Fibroblast of lung (primary cell): Measurements from ENCODE around the gene MYL12B. TPM values are rescaled to one million over a fixed set of nuclear protein-coding genes. Genes with fewer than 3 reads are reported as not detected.

Experiments
- DNase-seq, 2 donors: peaks; one replicate each; pipeline versions ENCODE4 v3.0.0 to v3.0.0-alpha.2; 2010; ENCODE audit warnings: low read depth in 2 of 2
- H2AFZ ChIP-seq: 2 replicates; pipeline ENCODE4 v1.5.1; 2012; ENCODE audit warnings: low read length, control low read depth, inconsistent platforms
- H3K27ac ChIP-seq: 2 replicates; pipeline ENCODE4 v1.5.1; 2011; ENCODE audit warnings: low read length, control low read depth; ENCODE audit not compliant: insufficient read depth
- H3K27me3 ChIP-seq: 2 replicates; pipeline ENCODE4 v1.5.1; 2011; ENCODE audit warnings: mild to moderate bottlenecking, low read length; ENCODE audit not compliant: control insufficient read depth, insufficient read depth
- H3K36me3 ChIP-seq: 2 replicates; pipeline ENCODE4 v1.5.1; 2011; ENCODE audit warnings: low read length; ENCODE audit not compliant: control insufficient read depth, insufficient read depth
- H3K4me1 ChIP-seq: 2 replicates; pipeline ENCODE4 v1.5.1; 2011; ENCODE audit warnings: low read length; ENCODE audit not compliant: control insufficient read depth, insufficient read depth; ENCODE audit errors: extremely low read depth
- H3K4me2 ChIP-seq: 2 replicates; pipeline ENCODE4 v1.5.1; 2011; ENCODE audit warnings: low read length, control low read depth; ENCODE audit not compliant: insufficient read depth; ENCODE audit errors: extremely low read depth
- H3K4me3 ChIP-seq, 4 experiments: fragments of 200-600 bp in 1 of 4; sonication (generic) in 1 of 4; replicated peaks in 1 of 4; 2 replicates each; pipeline ENCODE4 v1.5.1; 2011 to 2016; ENCODE audit warnings: low read length in 4 of 4, low read depth in 3 of 4, mild to moderate bottlenecking in 3 of 4, control low read depth in 2 of 4, inconsistent platforms in 1 of 4, mixed read lengths in 1 of 4; ENCODE audit not compliant: insufficient read depth in 1 of 4; ENCODE audit errors: control extremely low read depth in 1 of 4
- H3K79me2 ChIP-seq: 2 replicates; pipeline ENCODE4 v1.5.1; 2012; ENCODE audit warnings: mild to moderate bottlenecking, low read length, inconsistent platforms; ENCODE audit not compliant: control insufficient read depth, insufficient read depth
- H3K9ac ChIP-seq: 2 replicates; pipeline ENCODE4 v1.5.1; 2011; ENCODE audit warnings: mild to moderate bottlenecking, low read length, control low read depth; ENCODE audit not compliant: insufficient read depth
- H3K9me3 ChIP-seq: 2 replicates; pipeline ENCODE4 v1.5.1; 2012; ENCODE audit warnings: low read depth, low read length; ENCODE audit not compliant: control insufficient read depth, insufficient read depth
- H4K20me1 ChIP-seq: 2 replicates; pipeline ENCODE4 v1.5.1; 2011; ENCODE audit warnings: low read length; ENCODE audit not compliant: control insufficient read depth, insufficient read depth; ENCODE audit errors: extremely low read depth
- CTCF ChIP-seq, 2 donors: IDR thresholded peaks in 1 of 2; conservative IDR thresholded peaks in 1 of 2; 1 replicate in 1 of 2; 2 replicates in 1 of 2; pipeline ENCODE4 v1.5.1; 2011 to 2012; ENCODE audit warnings: low read length in 2 of 2, control low read depth in 1 of 2, inconsistent platforms in 1 of 2, low read depth in 1 of 2, mild to moderate bottlenecking in 1 of 2
- EZH2 ChIP-seq: IDR thresholded peaks from 2 replicates; pipeline ENCODE4 v1.5.1; 2012; ENCODE audit warnings: low read length, control low read depth, mild to moderate bottlenecking; ENCODE audit errors: missing control alignments
- polyA plus RNA-seq, 2 donors: library from polyadenylated mRNA; depleted of rRNA in 1 of 2; stranded (reverse) in 1 of 2; unstranded in 1 of 2; fragments of >200 nt; gene quantifications; 2 replicates each; pipeline ENCODE4 v1.2.1, GENCODE V29; 2011 to 2012; ENCODE audit warnings: missing spikeins in 1 of 2
- total RNA-seq: library from RNA; depleted of rRNA; stranded (reverse); fragments of >200 nt; gene quantifications from 2 replicates; pipeline ENCODE4 v1.2.1, GENCODE V29; 2014

MYL12B gene
- total and polyA plus RNA-seq, 2 donors (not counting 1 experiment from before 2014, with no cell fraction given), result 473 to 1,122 TPM

GRCh38 chr18:3235846-3236245, 26.1 kb upstream of the MYL12B start:
- DNase-seq, result no peak
- H3K9ac ChIP-seq, result no peak overlapping the region

GRCh38 chr18:3236470-3236869, 25.5 kb upstream of the MYL12B start:
- H3K4me1 ChIP-seq, result no peaks in the 10 kb centered on the region
- TF ChIP-seq EZH2 (no peak), CTCF (conservative IDR thresholded peaks at IDR 0.05 in 1 of 2, IDR thresholded peaks at IDR 0.05 in 1 of 2; ENCODE audit: low read depth in 1 of 2, low read length in 2 of 2) (no peak)
- DNase-seq, result no peak

More at GRCh38 chr18:3235846-3236245, 26.1 kb upstream of the MYL12B start:
- Histone ChIP-seq H3K36me3 (no peaks in the 10 kb centered on the region), H2AFZ (no peak overlapping the region), H3K27ac (no peak overlapping the region), H4K20me1 (no peaks in the 10 kb centered on the region), H3K79me2 (no peaks in the 10 kb centered on the region), H3K27me3 (no peaks in the 10 kb centered on the region), H3K4me3 (no peak overlapping the region), H3K9me3 (no peaks in the 10 kb centered on the region), H3K4me2 (no peak overlapping the region), H3K4me1 (no peaks in the 10 kb centered on the region)
- TF ChIP-seq EZH2 (no peak), CTCF (conservative IDR thresholded peaks at IDR 0.05 in 1 of 2, IDR thresholded peaks at IDR 0.05 in 1 of 2; ENCODE audit: low read depth in 1 of 2, low read length in 2 of 2) (no peak)

GRCh38 chr18:3238742-3239141, 23.2 kb upstream of the MYL12B start:
- H3K4me2 ChIP-seq, result no peak overlapping the region
- H3K9ac ChIP-seq, result no peak overlapping the region
- no peaks in the 10 kb centered on the region for H4K20me1 ChIP-seq
- no peak for DNase-seq
- H3K36me3 ChIP-seq, result no peaks in the 10 kb centered on the region
- TF ChIP-seq CTCF (conservative IDR thresholded peaks at IDR 0.05 in 1 of 2, IDR thresholded peaks at IDR 0.05 in 1 of 2; ENCODE audit: low read depth in 1 of 2, low read length in 2 of 2) (peak; percentile 15 to 31), EZH2 (no peak)
- H3K79me2 ChIP-seq, result no peaks in the 10 kb centered on the region
- no peak overlapping the region for H3K27ac ChIP-seq
- no peaks in the 10 kb centered on the region for H3K27me3 ChIP-seq
- no peaks in the 10 kb centered on the region for H3K4me1 ChIP-seq
- no peaks in the 10 kb centered on the region for H3K9me3 ChIP-seq
- no peak overlapping the region for H3K4me3 ChIP-seq
- H2AFZ ChIP-seq, result no peak overlapping the region

More at GRCh38 chr18:3236470-3236869, 25.5 kb upstream of the MYL12B start:
- no peak overlapping the region for H3K4me3 ChIP-seq
- no peaks in the 10 kb centered on the region for H3K79me2 ChIP-seq
- no peak overlapping the region for H3K9ac ChIP-seq
- H3K9me3 ChIP-seq, result no peaks in the 10 kb centered on the region
- no peak overlapping the region for H2AFZ ChIP-seq
- H3K27ac ChIP-seq, result no peak overlapping the region
- H3K27me3 ChIP-seq, result no peaks in the 10 kb centered on the region
- H4K20me1 ChIP-seq, result no peaks in the 10 kb centered on the region
- H3K4me2 ChIP-seq, result no peak overlapping the region
- H3K36me3 ChIP-seq, result no peaks in the 10 kb centered on the region
